Measurements from ENCODE around the gene KIF26B. TPM values are rescaled to one million over a fixed set of nuclear protein-coding genes. Genes with fewer than 3 reads are reported as not detected.

The KIF26B gene
- total RNA-seq, 4 donors from 2014 or later = 2.4 to 6.7 (median 6.1) TPM

DNA sequence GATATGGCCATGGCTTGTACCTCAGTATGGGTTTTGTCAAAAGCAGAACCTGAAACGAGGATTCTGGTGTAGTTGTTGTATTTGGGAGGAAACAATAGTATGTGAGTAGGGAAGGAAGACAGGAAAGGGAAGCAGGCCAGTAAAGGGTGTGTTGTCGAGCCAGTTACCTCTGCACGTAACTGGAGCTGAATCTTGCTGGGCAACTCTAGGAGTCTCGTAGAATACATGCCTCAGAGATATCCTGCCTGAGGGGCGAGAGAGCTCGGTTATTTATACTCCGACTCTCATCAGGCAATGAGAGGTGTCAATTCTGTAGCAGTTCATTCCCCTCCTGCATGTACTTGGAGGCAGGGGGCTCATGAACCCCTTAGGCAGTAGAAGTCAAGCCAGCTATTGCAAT is 45.9 kb upstream of the KIF26B start:
- intact Hi-C loops (cut with DNase I) = no loop called here
- no peaks in the 10 kb centered on the region for H3K27me3 ChIP-seq

DNA sequence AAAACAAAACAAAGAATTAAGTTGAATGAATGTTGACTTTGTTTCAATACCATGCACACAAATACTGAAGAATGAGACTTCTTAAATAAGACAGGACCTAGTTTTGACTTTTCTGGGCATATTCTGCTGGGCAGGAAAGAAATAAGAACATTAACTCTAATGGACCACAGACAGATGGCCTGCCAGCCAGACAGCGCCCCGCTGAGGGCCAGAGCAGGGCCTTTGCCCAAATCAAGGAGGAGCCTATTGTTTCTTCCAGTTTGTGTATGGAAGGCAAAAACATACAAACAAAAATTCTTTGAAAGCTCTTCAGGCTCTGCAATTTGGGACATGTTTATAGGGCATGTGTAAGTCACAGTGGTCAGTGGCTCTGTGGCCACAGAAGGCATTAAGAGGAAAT is 44.4 kb upstream of the KIF26B start:
- intact Hi-C loops (cut with DNase I) = no loop called here
- no peaks in the 10 kb centered on the region for H3K9me3 ChIP-seq
- H3K4me1 ChIP-seq = peaks cover 13 to 17% of the 10 kb centered on the region in 2 donors
- DNase-seq = no peak
- H3K36me3 ChIP-seq = no peaks in the 10 kb centered on the region
- no peaks in the 10 kb centered on the region for H3K27me3 ChIP-seq
- peak overlapping the region in 2 of 3 donors; percentile 28 to 59 for H3K27ac ChIP-seq
- 84 to 90% methylated on average over 2 of the region's 2 CpGs for WGBS, 2 donors
- TF ChIP-seq, protein P1, sequence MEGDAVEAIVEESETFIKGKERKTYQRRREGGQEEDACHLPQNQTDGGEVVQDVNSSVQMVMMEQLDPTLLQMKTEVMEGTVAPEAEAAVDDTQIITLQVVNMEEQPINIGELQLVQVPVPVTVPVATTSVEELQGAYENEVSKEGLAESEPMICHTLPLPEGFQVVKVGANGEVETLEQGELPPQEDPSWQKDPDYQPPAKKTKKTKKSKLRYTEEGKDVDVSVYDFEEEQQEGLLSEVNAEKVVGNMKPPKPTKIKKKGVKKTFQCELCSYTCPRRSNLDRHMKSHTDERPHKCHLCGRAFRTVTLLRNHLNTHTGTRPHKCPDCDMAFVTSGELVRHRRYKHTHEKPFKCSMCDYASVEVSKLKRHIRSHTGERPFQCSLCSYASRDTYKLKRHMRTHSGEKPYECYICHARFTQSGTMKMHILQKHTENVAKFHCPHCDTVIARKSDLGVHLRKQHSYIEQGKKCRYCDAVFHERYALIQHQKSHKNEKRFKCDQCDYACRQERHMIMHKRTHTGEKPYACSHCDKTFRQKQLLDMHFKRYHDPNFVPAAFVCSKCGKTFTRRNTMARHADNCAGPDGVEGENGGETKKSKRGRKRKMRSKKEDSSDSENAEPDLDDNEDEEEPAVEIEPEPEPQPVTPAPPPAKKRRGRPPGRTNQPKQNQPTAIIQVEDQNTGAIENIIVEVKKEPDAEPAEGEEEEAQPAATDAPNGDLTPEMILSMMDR (IDR thresholded peaks at IDR 0.05) = no peak
- no peak for TF ChIP-seq POLR2A (IDR thresholded peaks at IDR 0.05)
- no peak overlapping the region for H3K4me3 ChIP-seq (replicated peaks in 1 of 3)

More for the DNA sequence above, 45.9 kb upstream of the KIF26B start:
- 51 to 55% methylated on average over 7 of the region's 7 CpGs for WGBS, 2 donors
- Histone ChIP-seq H3K4me3 (replicated peaks in 1 of 3) (no peak overlapping the region), H3K36me3 (no peaks in the 10 kb centered on the region), H3K27ac (no peak overlapping the region), H3K4me1 (peaks cover 13% of the 10 kb centered on the region in 2 donors), H3K9me3 (no peaks in the 10 kb centered on the region)
- TF ChIP-seq, protein P1 (IDR thresholded peaks at IDR 0.05) = no peak
- no peak for TF ChIP-seq POLR2A (IDR thresholded peaks at IDR 0.05)
- no peak for DNase-seq

DNA sequence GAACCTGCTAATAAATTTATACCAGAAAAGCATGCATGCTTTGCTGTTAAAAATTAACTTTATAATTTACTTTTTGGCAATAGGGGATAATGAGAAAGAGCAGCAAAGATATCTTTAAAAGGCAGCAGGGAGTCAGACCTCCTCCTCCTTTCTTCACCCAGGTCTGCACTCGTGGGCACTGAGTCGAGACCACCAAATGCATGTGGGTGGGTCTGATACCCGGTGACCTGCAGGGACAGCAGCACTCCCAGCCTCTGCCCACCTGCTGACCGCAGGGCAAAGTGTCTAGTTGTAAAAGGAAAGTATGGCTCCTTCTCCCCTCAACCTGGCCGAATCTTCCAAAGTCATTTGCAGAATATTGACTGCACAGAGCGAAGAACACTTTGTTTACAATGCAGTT is 43.7 kb upstream of the KIF26B start:
- Histone ChIP-seq H3K27me3 (no peaks in the 10 kb centered on the region), H3K36me3 (no peaks in the 10 kb centered on the region), H3K4me3 (replicated peaks in 1 of 3) (no peak overlapping the region), H3K27ac (peak overlapping the region in 1 of 3 donors; percentile 28), H3K4me1 (peaks cover 13 to 20% of the 10 kb centered on the region in 2 donors), H3K9me3 (no peaks in the 10 kb centered on the region)
- intact Hi-C loops (cut with DNase I) = no loop called here
- no peak for DNase-seq
- 65 to 67% methylated on average over 6 of the region's 6 CpGs for WGBS, 2 donors
- TF ChIP-seq, protein P1 (IDR thresholded peaks at IDR 0.05) = no peak
- TF ChIP-seq POLR2A (IDR thresholded peaks at IDR 0.05) = no peak

DNA sequence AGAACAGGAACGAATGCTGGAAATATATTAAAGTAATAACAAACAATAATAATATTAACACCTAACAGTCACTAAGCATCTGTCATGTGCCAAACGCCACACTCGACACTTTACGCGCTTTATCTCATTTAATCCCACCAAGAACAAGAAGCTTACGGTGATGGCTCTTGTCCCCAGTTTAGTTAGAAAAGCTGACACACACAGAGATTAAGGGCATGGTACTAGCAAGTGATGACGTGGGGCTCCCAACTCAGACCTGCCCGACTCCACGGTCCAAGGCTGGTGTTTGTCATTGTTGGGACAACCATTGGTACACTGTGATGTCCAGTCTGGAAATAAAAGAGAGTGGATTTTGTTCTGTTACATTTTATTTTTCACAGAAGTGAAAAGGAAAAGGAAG is 41.1 kb upstream of the KIF26B start:
- no peak for TF ChIP-seq POLR2A (IDR thresholded peaks at IDR 0.05)
- TF ChIP-seq, protein P1 (IDR thresholded peaks at IDR 0.05) = no peak
- Histone ChIP-seq H3K4me1 (peaks cover 13 to 30% of the 10 kb centered on the region in 2 donors), H3K36me3 (no peaks in the 10 kb centered on the region), H3K4me3 (replicated peaks in 1 of 3) (no peak overlapping the region), H3K27me3 (no peaks in the 10 kb centered on the region), H3K9me3 (no peaks in the 10 kb centered on the region), H3K27ac (peak overlapping the region in 1 of 3 donors; percentile 57)
- intact Hi-C loops (cut with DNase I) = no loop called here
- no peak for DNase-seq
- 91 to 95% methylated on average over 9 of the region's 9 CpGs for WGBS, 2 donors

DNA sequence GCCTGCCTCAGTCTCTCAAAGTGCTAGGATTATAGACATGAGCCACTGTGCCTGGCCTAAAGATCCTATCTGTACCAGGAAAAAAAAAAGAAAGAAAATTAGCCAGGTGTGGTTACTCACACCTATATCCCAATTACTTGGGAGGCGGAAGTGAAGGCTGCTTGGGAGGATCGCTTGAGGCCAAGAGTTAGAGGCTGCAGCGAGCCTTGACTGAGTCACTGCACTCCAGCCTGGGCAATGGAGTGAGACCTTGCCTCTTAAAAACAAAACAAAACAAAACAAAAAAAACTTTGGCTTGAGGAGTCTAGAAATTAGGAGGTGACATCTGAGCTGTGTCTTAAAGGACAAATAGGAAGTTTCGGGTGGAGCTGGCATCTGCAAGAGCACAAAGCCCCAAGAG is 38.7 kb upstream of the KIF26B start:
- Histone ChIP-seq H3K9me3 (no peaks in the 10 kb centered on the region), H3K27ac (peak overlapping the region in 1 of 3 donors; percentile 45), H3K27me3 (no peaks in the 10 kb centered on the region), H3K4me3 (replicated peaks in 1 of 3) (no peak overlapping the region), H3K4me1 (peaks cover under 1 to 18% of the 10 kb centered on the region in 2 donors), H3K36me3 (no peaks in the 10 kb centered on the region)
- 51 to 56% methylated on average over 4 of the region's 4 CpGs for WGBS, 2 donors
- peak; percentile 58 to 72 for DNase-seq
- intact Hi-C loops (cut with DNase I) = no loop called here
- TF ChIP-seq, protein P1 (IDR thresholded peaks at IDR 0.05) = no peak
- TF ChIP-seq POLR2A (IDR thresholded peaks at IDR 0.05) = no peak
